ENCODE data around the gene NDUFAF2. TPM values are rescaled to one million over a fixed set of nuclear protein-coding genes. Genes with fewer than 3 reads are reported as not detected.

NDUFAF2 gene
- total RNA-seq, 1 donor from 2014 or later: 13.9 TPM

GRCh38 chr5:61120534-61120933, 175.5 kb downstream of the NDUFAF2 start:
- H3K4me1 Mint-ChIP-seq (ENCODE audit: unreplicated experiment): no peaks in the 10 kb centered on the region

GRCh38 chr5:61123145-61123544, 178.1 kb downstream of the NDUFAF2 start:
- Mint-ChIP-seq H3K4me1 (ENCODE audit: unreplicated experiment) (no peaks in the 10 kb centered on the region), H3K9me3 (ENCODE audit: unreplicated experiment) (no peaks in the 10 kb centered on the region), H3K4me3 (ENCODE audit: unreplicated experiment) (no peak overlapping the region), H3K27ac (ENCODE audit: unreplicated experiment) (no peak overlapping the region), H3K36me3 (ENCODE audit: low read depth, unreplicated experiment) (no peaks in the 10 kb centered on the region), H3K27me3 (ENCODE audit: unreplicated experiment) (no peaks in the 10 kb centered on the region)
- TF ChIP-seq CTCF (IDR thresholded peaks at IDR 0.05; ENCODE audit: unreplicated experiment): no peak
- DNase-seq (ENCODE audit: low spot score): no peak

More at GRCh38 chr5:61120534-61120933, 175.5 kb downstream of the NDUFAF2 start:
- no peaks in the 10 kb centered on the region for H3K27me3 Mint-ChIP-seq (ENCODE audit: unreplicated experiment)
- H3K36me3 Mint-ChIP-seq (ENCODE audit: low read depth, unreplicated experiment): no peaks in the 10 kb centered on the region
- DNase-seq (ENCODE audit: low spot score): no peak
- no peak overlapping the region for H3K4me3 Mint-ChIP-seq (ENCODE audit: unreplicated experiment)
- H3K27ac Mint-ChIP-seq (ENCODE audit: unreplicated experiment): no peak overlapping the region
- no peaks in the 10 kb centered on the region for H3K9me3 Mint-ChIP-seq (ENCODE audit: unreplicated experiment)
- no peak for TF ChIP-seq CTCF (IDR thresholded peaks at IDR 0.05; ENCODE audit: unreplicated experiment)

- H3K27me3 Mint-ChIP-seq (ENCODE audit: unreplicated experiment): peaks cover 1% of the 10 kb centered on the region
- DNase-seq (ENCODE audit: low spot score): no peak
- no peak for TF ChIP-seq CTCF (IDR thresholded peaks at IDR 0.05; ENCODE audit: unreplicated experiment)
- no peaks in the 10 kb centered on the region for H3K9me3 Mint-ChIP-seq (ENCODE audit: unreplicated experiment)
- H3K4me3 Mint-ChIP-seq (ENCODE audit: unreplicated experiment): no peak overlapping the region
- H3K36me3 Mint-ChIP-seq (ENCODE audit: low read depth, unreplicated experiment): no peaks in the 10 kb centered on the region
- H3K27ac Mint-ChIP-seq (ENCODE audit: unreplicated experiment): no peak overlapping the region
- peaks cover 7% of the 10 kb centered on the region for H3K4me1 Mint-ChIP-seq (ENCODE audit: unreplicated experiment)
Measured at GRCh38 chr5:61130289-61130688, 185.3 kb downstream of the NDUFAF2 start.

GRCh38 chr5:61132559-61132958, 187.6 kb downstream of the NDUFAF2 start:
- no peak overlapping the region for H3K27ac Mint-ChIP-seq (ENCODE audit: unreplicated experiment)
- no peak for TF ChIP-seq CTCF (IDR thresholded peaks at IDR 0.05; ENCODE audit: unreplicated experiment)
- DNase-seq (ENCODE audit: low spot score): no peak

GRCh38 chr5:61137835-61138234, 192.8 kb downstream of the NDUFAF2 start:
- TF ChIP-seq CTCF (IDR thresholded peaks at IDR 0.05; ENCODE audit: unreplicated experiment): no peak
- H3K27me3 Mint-ChIP-seq (ENCODE audit: unreplicated experiment): peaks cover 5% of the 10 kb centered on the region
- DNase-seq (ENCODE audit: low spot score): no peak
- H3K36me3 Mint-ChIP-seq (ENCODE audit: low read depth, unreplicated experiment): no peaks in the 10 kb centered on the region
- H3K9me3 Mint-ChIP-seq (ENCODE audit: unreplicated experiment): no peaks in the 10 kb centered on the region
- H3K4me1 Mint-ChIP-seq (ENCODE audit: unreplicated experiment): peaks cover 2% of the 10 kb centered on the region
- no peak overlapping the region for H3K27ac Mint-ChIP-seq (ENCODE audit: unreplicated experiment)
- no peak overlapping the region for H3K4me3 Mint-ChIP-seq (ENCODE audit: unreplicated experiment)

More at GRCh38 chr5:61132559-61132958, 187.6 kb downstream of the NDUFAF2 start:
- no peaks in the 10 kb centered on the region for H3K36me3 Mint-ChIP-seq (ENCODE audit: low read depth, unreplicated experiment)
- peaks cover 1% of the 10 kb centered on the region for H3K27me3 Mint-ChIP-seq (ENCODE audit: unreplicated experiment)
- H3K4me1 Mint-ChIP-seq (ENCODE audit: unreplicated experiment): peaks cover 7% of the 10 kb centered on the region
- H3K9me3 Mint-ChIP-seq (ENCODE audit: unreplicated experiment): no peaks in the 10 kb centered on the region
- no peak overlapping the region for H3K4me3 Mint-ChIP-seq (ENCODE audit: unreplicated experiment)

Data from endothelial cell (in vitro differentiated cells).